HCT116 (cell line): ENCODE results near the gene ZP1. TPM values are rescaled to one million over a fixed set of nuclear protein-coding genes. Genes with fewer than 3 reads are reported as not detected.
A peak's percentile ranks its signal among the peaks of the same experiment; 100 is the strongest.

Experiments
- ATAC-seq: fragments of 200-7000 bp; cut with Tn5 transposase; 2 replicates; pipeline ENCODE4 v1.9.1; 2020; ENCODE audit warnings: mild to moderate bottlenecking, moderate library complexity
- BruUV-seq: library from RNA; stranded (reverse); fragments of 400-500 nt; replicated peaks from 2 replicates; lab custom pipeline; 2021; lab: Mats Ljungman, UMichigan
- CTCF ChIA-PET: fragments of 300-600 bp; sonication (Branson Sonifier 250); formaldehyde crosslinking; loops from one replicate; lab custom pipeline; 2021; ENCODE audit warnings: antibody characterized with exemption; lab: Charles Lee
- POLR2A ChIA-PET: fragments of 300-600, 350-600 bp; sonication (Branson Sonifier 250); formaldehyde crosslinking; loops from one replicate; lab custom pipeline; 2021; ENCODE audit warnings: antibody characterized with exemption; lab: Charles Lee
- RAD21 ChIA-PET, 2 experiments: fragments of 300-600 bp; sonication (Branson Sonifier 250); formaldehyde crosslinking; loops; one replicate each; lab custom pipeline; 2023; ENCODE audit warnings: low total read pairs in 2 of 2; ENCODE audit not compliant: uncharacterized antibody in 2 of 2, unreplicated experiment in 2 of 2, low non-redundant PET in 1 of 2; lab: Charles Lee
- DNase-seq: peaks from one replicate; pipeline ENCODE4 v3.0.0-alpha.2; 2010; ENCODE audit warnings: low read depth, low spot score
- H2AFZ ChIP-seq: fragments of 200-600 bp; shearing (Covaris generic), sonication (generic); 2 replicates; pipeline ENCODE4 v1.6.1; 2017; ENCODE audit warnings: low read depth, mixed run types, mixed read lengths, antibody characterized with exemption, low read length; ENCODE audit not compliant: poor library complexity, severe bottlenecking
- H3K27ac ChIP-seq: 2 replicates; pipeline ENCODE4 v1.5.1; 2012; ENCODE audit warnings: low read depth, low read length
- H3K27me3 ChIP-seq: fragments of 200-600 bp; sonication (generic); 2 replicates; pipeline ENCODE4 v1.6.1; 2016; ENCODE audit warnings: mixed run types, low read length, mixed read lengths; ENCODE audit not compliant: insufficient read depth
- H3K36me3 ChIP-seq, 2 experiments: fragments of 200-500 bp in 1 of 2; fragments of 200-600 bp in 1 of 2; sonication (Bioruptor generic) in 1 of 2; sonication (generic) in 1 of 2; 2 replicates each; pipeline versions ENCODE4 v1.5.1 to v1.6.1; 2014 to 2016; ENCODE audit warnings: low read length in 2 of 2, inconsistent platforms in 1 of 2, mixed read lengths in 1 of 2, mixed run types in 1 of 2; ENCODE audit not compliant: insufficient read depth in 2 of 2, control insufficient read depth in 1 of 2
- H3K4me1 ChIP-seq, 2 experiments: fragments of 200-600 bp in 1 of 2; sonication (generic) in 1 of 2; 2 replicates each; pipeline versions ENCODE4 v1.5.1 to v1.6.1; 2012 to 2017; ENCODE audit warnings: low read length in 2 of 2, inconsistent platforms in 1 of 2, mild to moderate bottlenecking in 1 of 2, mixed read lengths in 1 of 2, mixed run types in 1 of 2, moderate library complexity in 1 of 2; ENCODE audit not compliant: insufficient read depth in 2 of 2, control insufficient read depth in 1 of 2
- H3K4me2 ChIP-seq: fragments of 200-600 bp; sonication (generic); 2 replicates; pipeline ENCODE4 v1.6.1; 2017; ENCODE audit warnings: mixed run types, low read length, mixed read lengths
- H3K4me3 ChIP-seq, 2 experiments: fragments of 200-600 bp in 1 of 2; sonication (generic) in 1 of 2; replicated peaks in 1 of 2; 2 replicates each; pipeline ENCODE4 v1.5.1; 2011 to 2016; ENCODE audit warnings: low read length in 2 of 2, control low read depth in 1 of 2, low read depth in 1 of 2, mild to moderate bottlenecking in 1 of 2, mixed read lengths in 1 of 2, mixed run types in 1 of 2
- H3K79me2 ChIP-seq: fragments of 200-600 bp; sonication (generic); 2 replicates; pipeline ENCODE4 v1.6.1; 2017; ENCODE audit warnings: mild to moderate bottlenecking, mixed run types, low read length, moderate library complexity, mixed read lengths; ENCODE audit not compliant: insufficient read depth
- H3K9ac ChIP-seq: fragments of 200-600 bp; sonication (generic); 2 replicates; pipeline ENCODE4 v1.6.1; 2016; ENCODE audit warnings: low read length, mixed read lengths
- H3K9me2 ChIP-seq: fragments of 200-600 bp; sonication (generic), shearing (Covaris generic); 2 replicates; pipeline ENCODE4 v1.6.1; 2017; ENCODE audit warnings: mixed run types, mild to moderate bottlenecking, moderate library complexity; ENCODE audit not compliant: insufficient read depth
- H3K9me3 ChIP-seq, 2 experiments: fragments of 200-500 bp in 1 of 2; fragments of 200-600 bp in 1 of 2; sonication (Bioruptor generic) in 1 of 2; sonication (generic) in 1 of 2; 2 replicates each; pipeline ENCODE4 v1.6.1; 2014 to 2017; ENCODE audit warnings: low read length in 2 of 2, mixed read lengths in 2 of 2, inconsistent platforms in 1 of 2, low read depth in 1 of 2, mild to moderate bottlenecking in 1 of 2, mixed run types in 1 of 2, moderate library complexity in 1 of 2; ENCODE audit not compliant: control insufficient read depth in 1 of 2, insufficient read depth in 1 of 2
- H4K20me1 ChIP-seq: fragments of 200-600 bp; sonication (generic), shearing (Covaris generic); 2 replicates; pipeline ENCODE4 v1.6.1; 2017; ENCODE audit warnings: mixed run types, mild to moderate bottlenecking, moderate library complexity; ENCODE audit not compliant: insufficient read depth
- ELF1 ChIP-seq: IDR thresholded peaks from 2 replicates; pipeline ENCODE4 v1.6.1; 2012; ENCODE audit warnings: low read depth, borderline replicate concordance
- EZH2phosphoT487 ChIP-seq: fragments of 200-600 bp; IDR thresholded peaks from 2 replicates; pipeline ENCODE4 v1.6.1; 2018; ENCODE audit warnings: antibody characterized with exemption, borderline replicate concordance
- JUND ChIP-seq: IDR thresholded peaks from 2 replicates; pipeline ENCODE4 v1.6.1; 2012
- POLR2A ChIP-seq: IDR thresholded peaks from 2 replicates; pipeline ENCODE4 v1.7.0; 2011; ENCODE audit warnings: borderline replicate concordance; ENCODE audit not compliant: insufficient read depth, insufficient read length; ENCODE audit errors: extremely low read depth
- POLR2AphosphoS5 ChIP-seq: IDR thresholded peaks from 2 replicates; pipeline ENCODE4 v1.6.1; 2011; ENCODE audit warnings: mild to moderate bottlenecking, low read depth, low read length, moderate library complexity
- RAD21 ChIP-seq: IDR thresholded peaks from 2 replicates; pipeline ENCODE4 v1.6.1; 2012; ENCODE audit warnings: low read depth, mild to moderate bottlenecking
- SIN3A ChIP-seq: IDR thresholded peaks from 2 replicates; pipeline ENCODE4 v1.6.1; 2012; ENCODE audit warnings: low read depth
- SP1 ChIP-seq: IDR thresholded peaks from 2 replicates; pipeline ENCODE4 v1.6.1; 2012; ENCODE audit warnings: low read depth
- SRF ChIP-seq: IDR thresholded peaks from 2 replicates; pipeline ENCODE4 v1.6.1; 2012; ENCODE audit warnings: low read depth
- TCF7L2 ChIP-seq: IDR thresholded peaks from 2 replicates; pipeline ENCODE4 v1.7.0; 2011; ENCODE audit warnings: borderline replicate concordance, inconsistent platforms; ENCODE audit not compliant: insufficient read depth, insufficient read length; ENCODE audit errors: extremely low read depth
- YY1 ChIP-seq: IDR thresholded peaks from 2 replicates; pipeline ENCODE4 v1.6.1; 2011; ENCODE audit warnings: low read length, low read depth, moderate library complexity, mild to moderate bottlenecking; ENCODE audit not compliant: insufficient replicate concordance; ENCODE audit errors: extremely low read depth
- ZFX ChIP-seq: fragments of 450-650 bp; IDR thresholded peaks from 2 replicates; pipeline ENCODE4 v1.6.1; 2017
- ZNF274 ChIP-seq: fragments of 200-500 bp; sonication (Bioruptor generic); IDR thresholded peaks from 2 replicates; pipeline ENCODE4 v1.6.1; 2014; ENCODE audit warnings: mild to moderate bottlenecking, low read depth, low read length, inconsistent platforms
- intact Hi-C: fragments of 100-400 bp; cut with micrococcal nuclease; formaldehyde crosslinking; loops from 2 replicates; pipeline ENCODE4 v1.10.0; 2022
- total RNA-seq: library from RNA; stranded (reverse); gene quantifications from one replicate; pipeline ENCODE4 v1.2.1, GENCODE V29; 2021; ENCODE audit not compliant: unreplicated experiment

The ZP1 gene
- total RNA-seq, 1 experiment from 2014 or later: not detected

GRCh38 chr11:60914633-60915247 is 47.4 kb downstream of the ZP1 start:
- H3K79me2 ChIP-seq: peaks cover 54% of the 10 kb centered on the region
- no peaks in the 10 kb centered on the region for H3K9me2 ChIP-seq
- no peaks in the 10 kb centered on the region; the same call in 1 of the 2 replicates for H4K20me1 ChIP-seq
- BruUV-seq: no TSS peak
- intact Hi-C loops: loop anchor here (10.0 kb wide), 1 partner anchor 270 kb away; no protein-coding TSS in a partner anchor
- H3K4me3 ChIP-seq: peak overlapping the region; percentile 61 to 67
- peaks cover 26 to 66% of the 10 kb centered on the region in 2 experiments for H3K4me1 ChIP-seq
- no peaks in the 10 kb centered on the region for H3K9me3 ChIP-seq
- POLR2A ChIA-PET: interaction anchor here (0.9 kb wide), 1 partner anchor 10 kb away, joined by 4 read pairs; no protein-coding TSS in a partner anchor
- peaks cover 0 to 3% of the 10 kb centered on the region in 2 experiments; a peak in 1 of 4 replicates for H3K36me3 ChIP-seq
- DNase-seq: no peak
- RAD21 ChIA-PET: no interaction called here
- peak overlapping the region; percentile 89 for H3K4me2 ChIP-seq
- TF ChIP-seq YY1 (no peak), ZNF274 (no peak), POLR2A (no peak), SRF (no peak), TCF7L2 (no peak), ELF1 (no peak), SP1 (no peak), EZH2phosphoT487 (no peak), ZFX (no peak), POLR2AphosphoS5 (no peak), SIN3A (no peak), JUND (no peak), RAD21 (no peak)
- ATAC-seq: peak; percentile 28
- no peaks in the 10 kb centered on the region for H3K27me3 ChIP-seq
- no peak overlapping the region for H2AFZ ChIP-seq
- peak overlapping the region; percentile 73 for H3K9ac ChIP-seq
- H3K27ac ChIP-seq: peak overlapping the region; percentile 61
- CTCF ChIA-PET: interaction anchor here (0.6 to 2.1 kb wide), 6 partner anchors 10 to 272 kb away, joined by 3 to 13 read pairs (median 4); no protein-coding TSS in a partner anchor
